HCT116 (cell line): Measurements from ENCODE around the gene TBC1D3G.
"Not testable (repeated sequence)": the region's sequence is repeated elsewhere in the genome, so short reads cannot be mapped to it uniquely, and the experiment has no call there.

Experiments
- EZH2phosphoT487 ChIP-seq: fragments of 200-600 bp; IDR thresholded peaks from 2 replicates; pipeline ENCODE4 v1.6.1; 2018; ENCODE audit warnings: antibody characterized with exemption, borderline replicate concordance
- TF ChIP-seq, protein P1 (sequence below), 3 experiments: fragments of 200-600 bp in 1 of 3; sonication (generic) in 1 of 3; IDR thresholded peaks in 2 of 3; conservative IDR thresholded peaks in 1 of 3; 2 replicates each; pipeline ENCODE4 v1.5.1; 2012 to 2017; ENCODE audit warnings: low read depth in 2 of 3, low read length in 2 of 3, antibody characterized with exemption in 1 of 3, borderline replicate concordance in 1 of 3, control low read depth in 1 of 3, mild to moderate bottlenecking in 1 of 3, mixed read lengths in 1 of 3, mixed run types in 1 of 3, moderate library complexity in 1 of 3; ENCODE audit not compliant: insufficient read depth in 1 of 3
- TF ChIP-seq, protein P2 (sequence below): IDR thresholded peaks from 2 replicates; pipeline ENCODE4 v1.6.1; 2012; ENCODE audit warnings: low read depth

DNA sequence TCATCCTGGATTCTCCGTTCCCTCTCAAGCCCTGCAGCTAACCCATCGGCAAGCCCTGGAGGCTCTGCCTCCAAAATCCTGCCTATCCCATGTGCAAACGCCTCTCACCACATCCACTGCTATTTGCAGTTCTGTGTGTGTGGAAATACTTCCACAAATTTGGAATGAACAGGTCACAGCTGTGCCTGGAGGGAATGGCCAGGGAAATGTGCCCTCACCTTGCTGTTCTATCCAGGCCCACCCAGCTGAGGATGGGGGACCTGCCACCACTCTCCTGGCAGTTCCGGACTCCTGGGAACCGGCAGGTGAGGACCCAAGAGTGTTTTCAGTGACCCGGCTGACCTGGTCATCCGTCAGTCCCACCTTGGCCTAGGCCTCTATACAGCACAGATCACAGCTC is 52.3 kb downstream of the TBC1D3G start:
- TF ChIP-seq, protein P1, sequence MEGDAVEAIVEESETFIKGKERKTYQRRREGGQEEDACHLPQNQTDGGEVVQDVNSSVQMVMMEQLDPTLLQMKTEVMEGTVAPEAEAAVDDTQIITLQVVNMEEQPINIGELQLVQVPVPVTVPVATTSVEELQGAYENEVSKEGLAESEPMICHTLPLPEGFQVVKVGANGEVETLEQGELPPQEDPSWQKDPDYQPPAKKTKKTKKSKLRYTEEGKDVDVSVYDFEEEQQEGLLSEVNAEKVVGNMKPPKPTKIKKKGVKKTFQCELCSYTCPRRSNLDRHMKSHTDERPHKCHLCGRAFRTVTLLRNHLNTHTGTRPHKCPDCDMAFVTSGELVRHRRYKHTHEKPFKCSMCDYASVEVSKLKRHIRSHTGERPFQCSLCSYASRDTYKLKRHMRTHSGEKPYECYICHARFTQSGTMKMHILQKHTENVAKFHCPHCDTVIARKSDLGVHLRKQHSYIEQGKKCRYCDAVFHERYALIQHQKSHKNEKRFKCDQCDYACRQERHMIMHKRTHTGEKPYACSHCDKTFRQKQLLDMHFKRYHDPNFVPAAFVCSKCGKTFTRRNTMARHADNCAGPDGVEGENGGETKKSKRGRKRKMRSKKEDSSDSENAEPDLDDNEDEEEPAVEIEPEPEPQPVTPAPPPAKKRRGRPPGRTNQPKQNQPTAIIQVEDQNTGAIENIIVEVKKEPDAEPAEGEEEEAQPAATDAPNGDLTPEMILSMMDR (IDR thresholded peaks at IDR 0.05 in 2 of 3, conservative IDR thresholded peaks at IDR 0.05 in 1 of 3; ENCODE audit: borderline replicate concordance in 1 of 3, insufficient read depth in 1 of 3, low read depth in 2 of 3, low read length in 2 of 3): not testable (repeated sequence)
- not testable (repeated sequence) for TF ChIP-seq EZH2phosphoT487
- TF ChIP-seq, protein P2, sequence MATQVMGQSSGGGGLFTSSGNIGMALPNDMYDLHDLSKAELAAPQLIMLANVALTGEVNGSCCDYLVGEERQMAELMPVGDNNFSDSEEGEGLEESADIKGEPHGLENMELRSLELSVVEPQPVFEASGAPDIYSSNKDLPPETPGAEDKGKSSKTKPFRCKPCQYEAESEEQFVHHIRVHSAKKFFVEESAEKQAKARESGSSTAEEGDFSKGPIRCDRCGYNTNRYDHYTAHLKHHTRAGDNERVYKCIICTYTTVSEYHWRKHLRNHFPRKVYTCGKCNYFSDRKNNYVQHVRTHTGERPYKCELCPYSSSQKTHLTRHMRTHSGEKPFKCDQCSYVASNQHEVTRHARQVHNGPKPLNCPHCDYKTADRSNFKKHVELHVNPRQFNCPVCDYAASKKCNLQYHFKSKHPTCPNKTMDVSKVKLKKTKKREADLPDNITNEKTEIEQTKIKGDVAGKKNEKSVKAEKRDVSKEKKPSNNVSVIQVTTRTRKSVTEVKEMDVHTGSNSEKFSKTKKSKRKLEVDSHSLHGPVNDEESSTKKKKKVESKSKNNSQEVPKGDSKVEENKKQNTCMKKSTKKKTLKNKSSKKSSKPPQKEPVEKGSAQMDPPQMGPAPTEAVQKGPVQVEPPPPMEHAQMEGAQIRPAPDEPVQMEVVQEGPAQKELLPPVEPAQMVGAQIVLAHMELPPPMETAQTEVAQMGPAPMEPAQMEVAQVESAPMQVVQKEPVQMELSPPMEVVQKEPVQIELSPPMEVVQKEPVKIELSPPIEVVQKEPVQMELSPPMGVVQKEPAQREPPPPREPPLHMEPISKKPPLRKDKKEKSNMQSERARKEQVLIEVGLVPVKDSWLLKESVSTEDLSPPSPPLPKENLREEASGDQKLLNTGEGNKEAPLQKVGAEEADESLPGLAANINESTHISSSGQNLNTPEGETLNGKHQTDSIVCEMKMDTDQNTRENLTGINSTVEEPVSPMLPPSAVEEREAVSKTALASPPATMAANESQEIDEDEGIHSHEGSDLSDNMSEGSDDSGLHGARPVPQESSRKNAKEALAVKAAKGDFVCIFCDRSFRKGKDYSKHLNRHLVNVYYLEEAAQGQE: not testable (repeated sequence)
